CD4-positive, alpha-beta T cell treated with Interleukin-10 for 1 hour (primary cell): Measurements from ENCODE around the gene TFIP11.

Experiments used
- DNase-seq: peaks from one replicate; pipeline ENCODE4 v3.0.0-alpha.2; 2020

TFIP11 gene

GRCh38 chr22:26446808-26447515 is 65.3 kb downstream of the TFIP11 start:
- DNase-seq = no peak

GRCh38 chr22:26445577-26446275 is 66.5 kb downstream of the TFIP11 start:
- DNase-seq = no peak

- no peak for DNase-seq
Measured at GRCh38 chr22:26444777-26445176, 67.5 kb downstream of the TFIP11 start.

GRCh38 chr22:26443901-26444690 is 68.2 kb downstream of the TFIP11 start:
- no peak for DNase-seq

GRCh38 chr22:26442086-26442756 is 70.1 kb downstream of the TFIP11 start:
- DNase-seq = no peak
